Nephron (organoid): Measurements from ENCODE around the gene TSTD1.
"Not testable (repeated sequence)": the region's sequence is repeated elsewhere in the genome, so short reads cannot be mapped to it uniquely, and the experiment has no call there.

ENCODE experiments used
- H3K27ac Mint-ChIP-seq, 3 experiments: 2 replicates each; pipeline ENCODE4 v1.8.0; 2020; ENCODE audit warnings: mixed read lengths in 3 of 3, mild to moderate bottlenecking in 2 of 3, moderate library complexity in 1 of 3
- H3K27me3 Mint-ChIP-seq: 2 replicates; pipeline ENCODE4 v1.8.0; 2021; ENCODE audit warnings: low read depth, mild to moderate bottlenecking, moderate library complexity, mixed read lengths
- H3K36me3 Mint-ChIP-seq: 2 replicates; pipeline ENCODE4 v1.8.0; 2020; ENCODE audit warnings: low read depth, mixed read lengths
- H3K4me1 Mint-ChIP-seq: 2 replicates; pipeline ENCODE4 v1.8.0; 2020; ENCODE audit warnings: mixed read lengths
- H3K4me3 Mint-ChIP-seq, 3 experiments: 2 replicates each; pipeline ENCODE4 v1.8.0; 2020; ENCODE audit warnings: mild to moderate bottlenecking in 3 of 3, mixed read lengths in 3 of 3, moderate library complexity in 2 of 3
- H3K9me3 Mint-ChIP-seq: 2 replicates; pipeline ENCODE4 v1.8.0; 2020; ENCODE audit warnings: mixed read lengths
- CTCF ChIP-seq, 3 experiments: fragments of 200-600 bp; sonication (generic); IDR thresholded peaks; one replicate each; pipeline ENCODE4 v1.5.0; 2021; ENCODE audit warnings: antibody characterized with exemption in 3 of 3; ENCODE audit not compliant: unreplicated experiment in 3 of 3

Gene TSTD1

GRCh38 chr1:161066694-161067093 is 27.9 kb upstream of the TSTD1 start:
- Mint-ChIP-seq H3K27me3 (peaks cover 40% of the 10 kb centered on the region), H3K36me3 (no peaks in the 10 kb centered on the region), H3K4me3 (no peak overlapping the region), H3K27ac (no peak overlapping the region), H3K4me1 (no peaks in the 10 kb centered on the region), H3K9me3 (no peaks in the 10 kb centered on the region)
- TF ChIP-seq CTCF (IDR thresholded peaks at IDR 0.05; ENCODE audit: unreplicated experiment in 3 of 3): no peak

DNA sequence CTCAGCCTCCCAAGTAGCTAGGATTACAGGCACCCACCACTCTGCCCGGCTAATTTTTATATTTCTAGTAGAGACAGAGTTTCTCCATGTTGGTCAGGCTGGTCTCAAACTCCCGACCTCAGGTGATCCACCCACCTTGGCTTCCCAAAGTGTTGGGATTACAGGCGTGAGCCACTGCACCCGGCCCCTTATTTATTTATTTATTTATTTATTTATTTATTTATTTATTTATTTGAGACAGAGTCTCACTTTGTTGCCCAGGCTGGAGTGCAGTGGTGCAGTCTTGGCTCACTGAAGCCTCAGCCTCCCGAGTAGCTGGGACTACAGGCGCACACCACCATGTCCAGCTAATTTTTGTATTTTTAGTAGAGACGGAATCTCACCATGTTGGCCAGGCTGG is 26.9 kb upstream of the TSTD1 start:
- not testable (repeated sequence) for H3K27ac Mint-ChIP-seq, H3K4me1 Mint-ChIP-seq, H3K4me3 Mint-ChIP-seq, H3K9me3 Mint-ChIP-seq, H3K36me3 Mint-ChIP-seq
- peaks cover 42% of the 10 kb centered on the region for H3K27me3 Mint-ChIP-seq

- H3K27ac Mint-ChIP-seq, H3K4me1 Mint-ChIP-seq, H3K9me3 Mint-ChIP-seq, H3K36me3 Mint-ChIP-seq, H3K4me3 Mint-ChIP-seq: not testable (repeated sequence)
- peaks cover 42% of the 10 kb centered on the region for H3K27me3 Mint-ChIP-seq
These were observed 25.2 kb upstream of the TSTD1 start for GRCh38 chr1:161063936-161064335.

- Mint-ChIP-seq H3K27ac (no peak overlapping the region), H3K4me1 (no peaks in the 10 kb centered on the region), H3K27me3 (peaks cover 40% of the 10 kb centered on the region), H3K9me3 (no peaks in the 10 kb centered on the region), H3K4me3 (no peak overlapping the region), H3K36me3 (no peaks in the 10 kb centered on the region)
- TF ChIP-seq CTCF (IDR thresholded peaks at IDR 0.05; ENCODE audit: unreplicated experiment in 3 of 3): no peak
These were observed 22.7 kb upstream of the TSTD1 start for GRCh38 chr1:161061419-161061818.

- no peaks in the 10 kb centered on the region for H3K36me3 Mint-ChIP-seq
- TF ChIP-seq CTCF (IDR thresholded peaks at IDR 0.05; ENCODE audit: unreplicated experiment in 3 of 3): no peak
- H3K4me3 Mint-ChIP-seq: no peak overlapping the region
- H3K27me3 Mint-ChIP-seq: peaks cover 36% of the 10 kb centered on the region
- no peaks in the 10 kb centered on the region for H3K9me3 Mint-ChIP-seq
- no peak overlapping the region for H3K27ac Mint-ChIP-seq
- no peaks in the 10 kb centered on the region for H3K4me1 Mint-ChIP-seq
These were observed 20.5 kb upstream of the TSTD1 start for GRCh38 chr1:161059293-161059692.

DNA sequence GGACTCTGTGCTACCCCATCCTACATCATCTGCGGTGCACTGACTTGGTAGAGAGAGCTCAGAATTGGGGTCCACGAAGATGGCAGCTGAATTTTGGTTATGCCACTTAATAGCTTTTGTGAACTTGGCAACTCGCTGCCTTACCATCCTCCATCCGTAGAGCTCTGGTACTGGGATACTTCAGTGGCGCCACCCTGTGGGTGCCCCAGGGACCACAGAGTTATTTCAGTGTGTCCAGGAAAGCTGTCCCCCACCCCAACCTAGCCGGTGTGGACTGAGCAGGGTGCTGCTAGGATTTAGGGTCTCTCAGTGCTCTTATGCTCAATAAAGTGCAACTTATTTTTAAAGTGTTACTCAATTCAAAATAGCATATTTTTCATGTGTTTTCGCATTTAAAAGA is 16.0 kb upstream of the TSTD1 start:
- Mint-ChIP-seq H3K36me3 (no peaks in the 10 kb centered on the region), H3K27me3 (peaks cover 16% of the 10 kb centered on the region), H3K9me3 (no peaks in the 10 kb centered on the region), H3K27ac (no peak overlapping the region), H3K4me3 (no peak overlapping the region), H3K4me1 (no peaks in the 10 kb centered on the region)
- no peak for TF ChIP-seq CTCF (IDR thresholded peaks at IDR 0.05; ENCODE audit: unreplicated experiment in 3 of 3)

DNA sequence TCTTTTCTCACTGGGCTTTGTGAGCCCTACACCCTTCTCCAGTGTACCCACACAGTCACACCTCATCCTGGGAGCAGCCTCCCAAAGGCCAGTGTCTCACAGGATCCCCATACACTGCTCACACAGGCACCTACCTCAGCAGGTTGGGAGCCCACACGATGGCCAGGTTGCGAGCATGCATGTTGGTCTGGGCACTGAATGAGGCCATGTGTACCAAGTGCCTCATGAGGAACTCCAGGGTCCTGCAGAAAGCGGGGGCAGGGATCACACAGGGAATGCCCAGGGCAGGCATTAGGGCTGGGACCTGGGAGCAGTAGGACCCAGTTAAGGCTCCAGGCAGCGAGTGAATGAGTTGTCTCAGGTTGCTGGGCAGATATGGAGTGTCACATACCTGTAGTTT is 15.5 kb upstream of the TSTD1 start:
- Mint-ChIP-seq H3K36me3 (no peaks in the 10 kb centered on the region), H3K27ac (no peak overlapping the region), H3K4me1 (no peaks in the 10 kb centered on the region), H3K4me3 (no peak overlapping the region), H3K9me3 (no peaks in the 10 kb centered on the region), H3K27me3 (peaks cover 16% of the 10 kb centered on the region)
- TF ChIP-seq CTCF (IDR thresholded peaks at IDR 0.05; ENCODE audit: unreplicated experiment in 3 of 3): no peak
